Fibroblast of lung (primary cell): Measurements from ENCODE around the gene AP2B1. TPM values are rescaled to one million over a fixed set of nuclear protein-coding genes. Genes with fewer than 3 reads are reported as not detected.

ENCODE experiments used
- DNase-seq, 2 donors: peaks; one replicate each; pipeline versions ENCODE4 v3.0.0 to v3.0.0-alpha.2; 2010; ENCODE audit warnings: low read depth in 2 of 2
- H2AFZ ChIP-seq: 2 replicates; pipeline ENCODE4 v1.5.1; 2012; ENCODE audit warnings: low read length, control low read depth, inconsistent platforms
- H3K27ac ChIP-seq: 2 replicates; pipeline ENCODE4 v1.5.1; 2011; ENCODE audit warnings: low read length, control low read depth; ENCODE audit not compliant: insufficient read depth
- H3K27me3 ChIP-seq: 2 replicates; pipeline ENCODE4 v1.5.1; 2011; ENCODE audit warnings: mild to moderate bottlenecking, low read length; ENCODE audit not compliant: control insufficient read depth, insufficient read depth
- H3K36me3 ChIP-seq: 2 replicates; pipeline ENCODE4 v1.5.1; 2011; ENCODE audit warnings: low read length; ENCODE audit not compliant: control insufficient read depth, insufficient read depth
- H3K4me1 ChIP-seq: 2 replicates; pipeline ENCODE4 v1.5.1; 2011; ENCODE audit warnings: low read length; ENCODE audit not compliant: control insufficient read depth, insufficient read depth; ENCODE audit errors: extremely low read depth
- H3K4me2 ChIP-seq: 2 replicates; pipeline ENCODE4 v1.5.1; 2011; ENCODE audit warnings: low read length, control low read depth; ENCODE audit not compliant: insufficient read depth; ENCODE audit errors: extremely low read depth
- H3K4me3 ChIP-seq, 4 experiments: fragments of 200-600 bp in 1 of 4; sonication (generic) in 1 of 4; replicated peaks in 1 of 4; 2 replicates each; pipeline ENCODE4 v1.5.1; 2011 to 2016; ENCODE audit warnings: low read length in 4 of 4, low read depth in 3 of 4, mild to moderate bottlenecking in 3 of 4, control low read depth in 2 of 4, inconsistent platforms in 1 of 4, mixed read lengths in 1 of 4; ENCODE audit not compliant: insufficient read depth in 1 of 4; ENCODE audit errors: control extremely low read depth in 1 of 4
- H3K79me2 ChIP-seq: 2 replicates; pipeline ENCODE4 v1.5.1; 2012; ENCODE audit warnings: mild to moderate bottlenecking, low read length, inconsistent platforms; ENCODE audit not compliant: control insufficient read depth, insufficient read depth
- H3K9ac ChIP-seq: 2 replicates; pipeline ENCODE4 v1.5.1; 2011; ENCODE audit warnings: mild to moderate bottlenecking, low read length, control low read depth; ENCODE audit not compliant: insufficient read depth
- H3K9me3 ChIP-seq: 2 replicates; pipeline ENCODE4 v1.5.1; 2012; ENCODE audit warnings: low read depth, low read length; ENCODE audit not compliant: control insufficient read depth, insufficient read depth
- H4K20me1 ChIP-seq: 2 replicates; pipeline ENCODE4 v1.5.1; 2011; ENCODE audit warnings: low read length; ENCODE audit not compliant: control insufficient read depth, insufficient read depth; ENCODE audit errors: extremely low read depth
- CTCF ChIP-seq, 2 donors: IDR thresholded peaks in 1 of 2; conservative IDR thresholded peaks in 1 of 2; 1 replicate in 1 of 2; 2 replicates in 1 of 2; pipeline ENCODE4 v1.5.1; 2011 to 2012; ENCODE audit warnings: low read length in 2 of 2, control low read depth in 1 of 2, inconsistent platforms in 1 of 2, low read depth in 1 of 2, mild to moderate bottlenecking in 1 of 2
- EZH2 ChIP-seq: IDR thresholded peaks from 2 replicates; pipeline ENCODE4 v1.5.1; 2012; ENCODE audit warnings: low read length, control low read depth, mild to moderate bottlenecking; ENCODE audit errors: missing control alignments
- polyA plus RNA-seq, 2 donors: library from polyadenylated mRNA; depleted of rRNA in 1 of 2; stranded (reverse) in 1 of 2; unstranded in 1 of 2; fragments of >200 nt; gene quantifications; 2 replicates each; pipeline ENCODE4 v1.2.1, GENCODE V29; 2011 to 2012; ENCODE audit warnings: missing spikeins in 1 of 2
- total RNA-seq: library from RNA; depleted of rRNA; stranded (reverse); fragments of >200 nt; gene quantifications from 2 replicates; pipeline ENCODE4 v1.2.1, GENCODE V29; 2014

AP2B1 gene
- total and polyA plus RNA-seq, 2 donors (not counting 1 experiment from before 2014, with no cell fraction given) = 109 to 236 TPM

- TF ChIP-seq EZH2 = no peak
- peaks cover 43% of the 10 kb centered on the region for H3K27me3 ChIP-seq
These were observed 158.7 kb downstream of the AP2B1 start for GRCh38 chr17:35745749-35746320.

GRCh38 chr17:35747540-35748017 is 160.5 kb downstream of the AP2B1 start:
- no peak overlapping the region for H3K9ac ChIP-seq
- peak; percentile 59 to 83 for DNase-seq
- H3K4me1 ChIP-seq = no peaks in the 10 kb centered on the region
- no peaks in the 10 kb centered on the region for H3K9me3 ChIP-seq
- no peak overlapping the region for H3K4me2 ChIP-seq
- no peaks in the 10 kb centered on the region for H3K79me2 ChIP-seq
- no peak overlapping the region for H3K27ac ChIP-seq
- no peak overlapping the region for H3K4me3 ChIP-seq
- peaks cover 37% of the 10 kb centered on the region for H3K27me3 ChIP-seq
- H3K36me3 ChIP-seq = no peaks in the 10 kb centered on the region
- TF ChIP-seq EZH2 (no peak), CTCF (conservative IDR thresholded peaks at IDR 0.05 in 1 of 2, IDR thresholded peaks at IDR 0.05 in 1 of 2; ENCODE audit: low read depth in 1 of 2, low read length in 2 of 2) (peak; percentile 76 to 87)
- H2AFZ ChIP-seq = no peak overlapping the region
- H4K20me1 ChIP-seq = no peaks in the 10 kb centered on the region

More at GRCh38 chr17:35745749-35746320, 158.7 kb downstream of the AP2B1 start:
- H3K27ac ChIP-seq = no peak overlapping the region
- no peaks in the 10 kb centered on the region for H3K36me3 ChIP-seq
- H3K79me2 ChIP-seq = no peaks in the 10 kb centered on the region
- H3K4me1 ChIP-seq = no peaks in the 10 kb centered on the region
- H3K9me3 ChIP-seq = no peaks in the 10 kb centered on the region
- no peak overlapping the region for H3K4me3 ChIP-seq
- H4K20me1 ChIP-seq = no peaks in the 10 kb centered on the region
- no peak overlapping the region for H3K9ac ChIP-seq
- DNase-seq = no peak
- no peak overlapping the region for H3K4me2 ChIP-seq
- no peak overlapping the region for H2AFZ ChIP-seq

GRCh38 chr17:35748341-35748841 is 161.3 kb downstream of the AP2B1 start:
- Histone ChIP-seq H3K27ac (no peak overlapping the region), H3K27me3 (peaks cover 34% of the 10 kb centered on the region), H3K4me3 (no peak overlapping the region), H4K20me1 (no peaks in the 10 kb centered on the region), H3K9ac (no peak overlapping the region), H3K36me3 (no peaks in the 10 kb centered on the region), H3K79me2 (no peaks in the 10 kb centered on the region), H3K4me1 (no peaks in the 10 kb centered on the region), H3K4me2 (no peak overlapping the region), H3K9me3 (no peaks in the 10 kb centered on the region), H2AFZ (no peak overlapping the region)
- DNase-seq = no peak
- TF ChIP-seq EZH2 = no peak
- no peak for TF ChIP-seq CTCF (conservative IDR thresholded peaks at IDR 0.05 in 1 of 2, IDR thresholded peaks at IDR 0.05 in 1 of 2; ENCODE audit: low read depth in 1 of 2, low read length in 2 of 2)
